Activated T-helper 17 cell treated with anti-CD3 and anti-CD28 coated beads, Interleukin-2, amount 50 U/mL, for 72 hours (primary cell): ENCODE results near the gene CHMP5. TPM values are rescaled to one million over a fixed set of nuclear protein-coding genes. Genes with fewer than 3 reads are reported as not detected.

Source experiments
- ATAC-seq: fragments of 150-1000 bp; cut with Tn5 transposase; replicated peaks from 2 replicates; pipeline ENCODE4 v1.10.0; 2021; ENCODE audit warnings: mild to moderate bottlenecking, moderate library complexity
- H3K27ac Mint-ChIP-seq: one replicate; pipeline ENCODE4 v1.8.0; 2022; ENCODE audit warnings: mixed read lengths
- H3K27me3 Mint-ChIP-seq: one replicate; pipeline ENCODE4 v1.8.0; 2022; ENCODE audit warnings: mixed read lengths
- H3K36me3 Mint-ChIP-seq: one replicate; pipeline ENCODE4 v1.8.0; 2022; ENCODE audit warnings: low read depth, mild to moderate bottlenecking, mixed read lengths
- H3K4me1 Mint-ChIP-seq: one replicate; pipeline ENCODE4 v1.8.0; 2022; ENCODE audit warnings: mixed read lengths
- H3K4me3 Mint-ChIP-seq: one replicate; pipeline ENCODE4 v1.8.0; 2022; ENCODE audit warnings: mild to moderate bottlenecking, mixed read lengths
- H3K9me3 Mint-ChIP-seq: one replicate; pipeline ENCODE4 v1.8.0; 2022; ENCODE audit warnings: mixed read lengths
- total RNA-seq, 2 donors: library from RNA; stranded (reverse); gene quantifications; one replicate each; pipeline ENCODE4 v1.2.3, GENCODE V29; 2022

Gene CHMP5
- total RNA-seq, 2 donors from 2014 or later, result 54.7 to 70.0 TPM

GRCh38 chr9:33277484-33277883, 12.6 kb downstream of the CHMP5 start:
- Mint-ChIP-seq H3K4me3 (no peak overlapping the region), H3K36me3 (peaks cover 100% of the 10 kb centered on the region), H3K27me3 (no peaks in the 10 kb centered on the region), H3K9me3 (no peaks in the 10 kb centered on the region), H3K27ac (peak overlapping the region; percentile 57), H3K4me1 (peaks cover 5% of the 10 kb centered on the region)
- no peak for ATAC-seq

GRCh38 chr9:33285502-33285901, 20.7 kb downstream of the CHMP5 start:
- Mint-ChIP-seq H3K4me3 (no peak overlapping the region), H3K27me3 (no peaks in the 10 kb centered on the region), H3K9me3 (no peaks in the 10 kb centered on the region), H3K27ac (no peak overlapping the region), H3K4me1 (peaks cover 8% of the 10 kb centered on the region), H3K36me3 (peaks cover 41% of the 10 kb centered on the region)
- ATAC-seq, result no peak

GRCh38 chr9:33287087-33287490, 22.2 kb downstream of the CHMP5 start:
- no peak overlapping the region for H3K4me3 Mint-ChIP-seq
- H3K9me3 Mint-ChIP-seq, result no peaks in the 10 kb centered on the region
- ATAC-seq, result no peak
- peaks cover 12% of the 10 kb centered on the region for H3K4me1 Mint-ChIP-seq
- peaks cover 41% of the 10 kb centered on the region for H3K36me3 Mint-ChIP-seq
- H3K27ac Mint-ChIP-seq, result peak overlapping the region; percentile 74
- H3K27me3 Mint-ChIP-seq, result no peaks in the 10 kb centered on the region

GRCh38 chr9:33288235-33288634, 23.4 kb downstream of the CHMP5 start:
- ATAC-seq, result no peak
- Mint-ChIP-seq H3K4me1 (peaks cover 22% of the 10 kb centered on the region), H3K36me3 (peaks cover 41% of the 10 kb centered on the region), H3K27me3 (no peaks in the 10 kb centered on the region), H3K9me3 (no peaks in the 10 kb centered on the region), H3K4me3 (peak overlapping the region; percentile 20), H3K27ac (no peak overlapping the region)

GRCh38 chr9:33288828-33289483, 24.1 kb downstream of the CHMP5 start:
- peak overlapping the region; percentile 89 for H3K4me3 Mint-ChIP-seq
- H3K4me1 Mint-ChIP-seq, result peaks cover 27% of the 10 kb centered on the region
- no peaks in the 10 kb centered on the region for H3K27me3 Mint-ChIP-seq
- no peaks in the 10 kb centered on the region for H3K9me3 Mint-ChIP-seq
- peaks cover 44% of the 10 kb centered on the region for H3K36me3 Mint-ChIP-seq
- ATAC-seq, result no peak
- H3K27ac Mint-ChIP-seq, result peak overlapping the region; percentile 99

- peaks cover 29% of the 10 kb centered on the region for H3K4me1 Mint-ChIP-seq
- H3K36me3 Mint-ChIP-seq, result peaks cover 44% of the 10 kb centered on the region
- H3K9me3 Mint-ChIP-seq, result no peaks in the 10 kb centered on the region
- H3K27ac Mint-ChIP-seq, result peak overlapping the region; percentile 99
- H3K27me3 Mint-ChIP-seq, result no peaks in the 10 kb centered on the region
- no peak for ATAC-seq
- peak overlapping the region; percentile 89 for H3K4me3 Mint-ChIP-seq
Measured at GRCh38 chr9:33289496-33289895, 24.6 kb downstream of the CHMP5 start.

- Mint-ChIP-seq H3K27me3 (no peaks in the 10 kb centered on the region), H3K4me3 (peak overlapping the region; percentile 89), H3K4me1 (peaks cover 33% of the 10 kb centered on the region), H3K9me3 (no peaks in the 10 kb centered on the region), H3K36me3 (peaks cover 44% of the 10 kb centered on the region), H3K27ac (peak overlapping the region; percentile 99)
- ATAC-seq, result no peak
Measured at GRCh38 chr9:33289936-33290246, 25.0 kb downstream of the CHMP5 start.

GRCh38 chr9:33290247-33291030, 25.6 kb downstream of the CHMP5 start, which contains the start of gene NFX1:
Gene NFX1, plus strand, starts transcription at chr9:33290516. Its CDS starts 57 bp downstream, at chr9:33290573.
- Mint-ChIP-seq H3K36me3 (peaks cover 44% of the 10 kb centered on the region), H3K4me3 (peak within 1 kb of the TSS; percentile 89), H3K4me1 (peaks cover 36% of the 10 kb centered on the region), H3K27me3 (no peaks in the 10 kb centered on the region), H3K27ac (peak within 1 kb of the TSS; percentile 99), H3K9me3 (no peaks in the 10 kb centered on the region)
- peak; percentile 89 for ATAC-seq

- Mint-ChIP-seq H3K36me3 (peaks cover 44% of the 10 kb centered on the region), H3K4me1 (peaks cover 40% of the 10 kb centered on the region), H3K9me3 (no peaks in the 10 kb centered on the region), H3K27ac (peak overlapping the region; percentile 99), H3K27me3 (no peaks in the 10 kb centered on the region), H3K4me3 (peak overlapping the region; percentile 89)
- ATAC-seq, result no peak
Measured at GRCh38 chr9:33291031-33291397, 26.2 kb downstream of the CHMP5 start.

- Mint-ChIP-seq H3K9me3 (no peaks in the 10 kb centered on the region), H3K4me3 (peak overlapping the region; percentile 89), H3K4me1 (peaks cover 44% of the 10 kb centered on the region), H3K27me3 (no peaks in the 10 kb centered on the region), H3K27ac (peak overlapping the region; percentile 99), H3K36me3 (peaks cover 41% of the 10 kb centered on the region)
- no peak for ATAC-seq
Measured at GRCh38 chr9:33291901-33292300, 27.1 kb downstream of the CHMP5 start.

GRCh38 chr9:33293782-33294181, 28.9 kb downstream of the CHMP5 start:
- Mint-ChIP-seq H3K9me3 (no peaks in the 10 kb centered on the region), H3K4me1 (peaks cover 57% of the 10 kb centered on the region), H3K27ac (peak overlapping the region; percentile 99), H3K4me3 (peak overlapping the region; percentile 89), H3K36me3 (peaks cover 39% of the 10 kb centered on the region), H3K27me3 (no peaks in the 10 kb centered on the region)
- ATAC-seq, result no peak

- Mint-ChIP-seq H3K4me3 (peak overlapping the region; percentile 79), H3K36me3 (peaks cover 39% of the 10 kb centered on the region), H3K27me3 (no peaks in the 10 kb centered on the region), H3K4me1 (peaks cover 62% of the 10 kb centered on the region), H3K27ac (peak overlapping the region; percentile 84), H3K9me3 (no peaks in the 10 kb centered on the region)
- ATAC-seq, result no peak
Measured at GRCh38 chr9:33294670-33295432, 30.0 kb downstream of the CHMP5 start.

- Mint-ChIP-seq H3K4me3 (peak overlapping the region; percentile 79), H3K27ac (peak overlapping the region; percentile 84), H3K4me1 (peaks cover 58% of the 10 kb centered on the region), H3K36me3 (peaks cover 32% of the 10 kb centered on the region), H3K9me3 (no peaks in the 10 kb centered on the region), H3K27me3 (no peaks in the 10 kb centered on the region)
- ATAC-seq, result peak; percentile 46
Measured at GRCh38 chr9:33295571-33295970, 30.7 kb downstream of the CHMP5 start.

- H3K36me3 Mint-ChIP-seq, result peaks cover 13% of the 10 kb centered on the region
- peak overlapping the region; percentile 79 for H3K4me3 Mint-ChIP-seq
- ATAC-seq, result peak; percentile 65
- H3K27me3 Mint-ChIP-seq, result no peaks in the 10 kb centered on the region
- H3K27ac Mint-ChIP-seq, result peak overlapping the region; percentile 86
- peaks cover 51% of the 10 kb centered on the region for H3K4me1 Mint-ChIP-seq
- H3K9me3 Mint-ChIP-seq, result no peaks in the 10 kb centered on the region
Measured at GRCh38 chr9:33297432-33297831, 32.6 kb downstream of the CHMP5 start.
